Gastrocnemius medialis (tissue), 4 donors: ENCODE data around the gene COL3A1.

ENCODE experiments used
- POLR2A ChIP-seq, 2 donors: fragments of 450-650 bp; IDR thresholded peaks; one replicate each; pipeline ENCODE4 v1.6.1; 2017; ENCODE audit warnings: antibody characterized with exemption in 2 of 2, mild to moderate bottlenecking in 2 of 2, moderate library complexity in 2 of 2
- TF ChIP-seq, protein P1 (sequence below), 5 experiments: fragments of 450-650 bp in 3 of 5; fragments of 200-600 bp in 2 of 5; sonication (generic) in 2 of 5; IDR thresholded peaks in 4 of 5; conservative IDR thresholded peaks in 1 of 5; 1 replicate in 4 of 5; 2 replicates in 1 of 5; pipeline ENCODE4 v1.5.1; 2016 to 2019; ENCODE audit warnings: antibody characterized with exemption in 5 of 5, mild to moderate bottlenecking in 3 of 5, moderate library complexity in 3 of 5

DNA sequence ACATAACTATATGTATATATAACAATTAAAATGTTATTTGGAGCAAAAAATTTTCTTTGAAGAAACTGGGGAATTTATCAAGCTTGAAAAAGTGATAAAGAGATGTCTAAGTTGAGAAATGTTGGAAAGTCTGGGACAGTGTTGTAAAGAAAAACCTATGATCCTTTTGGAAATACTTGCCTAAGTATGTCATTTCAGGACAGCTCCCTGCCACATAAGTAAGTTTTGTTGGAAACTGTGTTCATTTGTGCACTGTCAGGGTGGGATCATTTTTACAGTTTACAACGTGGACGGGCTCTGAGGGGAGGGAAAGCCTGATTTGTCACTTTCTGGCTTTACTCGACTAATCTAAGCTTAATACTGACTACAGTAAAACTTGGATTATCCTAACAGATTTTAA is 10.4 kb upstream of the COL3A1 start:
- TF ChIP-seq, protein P1, sequence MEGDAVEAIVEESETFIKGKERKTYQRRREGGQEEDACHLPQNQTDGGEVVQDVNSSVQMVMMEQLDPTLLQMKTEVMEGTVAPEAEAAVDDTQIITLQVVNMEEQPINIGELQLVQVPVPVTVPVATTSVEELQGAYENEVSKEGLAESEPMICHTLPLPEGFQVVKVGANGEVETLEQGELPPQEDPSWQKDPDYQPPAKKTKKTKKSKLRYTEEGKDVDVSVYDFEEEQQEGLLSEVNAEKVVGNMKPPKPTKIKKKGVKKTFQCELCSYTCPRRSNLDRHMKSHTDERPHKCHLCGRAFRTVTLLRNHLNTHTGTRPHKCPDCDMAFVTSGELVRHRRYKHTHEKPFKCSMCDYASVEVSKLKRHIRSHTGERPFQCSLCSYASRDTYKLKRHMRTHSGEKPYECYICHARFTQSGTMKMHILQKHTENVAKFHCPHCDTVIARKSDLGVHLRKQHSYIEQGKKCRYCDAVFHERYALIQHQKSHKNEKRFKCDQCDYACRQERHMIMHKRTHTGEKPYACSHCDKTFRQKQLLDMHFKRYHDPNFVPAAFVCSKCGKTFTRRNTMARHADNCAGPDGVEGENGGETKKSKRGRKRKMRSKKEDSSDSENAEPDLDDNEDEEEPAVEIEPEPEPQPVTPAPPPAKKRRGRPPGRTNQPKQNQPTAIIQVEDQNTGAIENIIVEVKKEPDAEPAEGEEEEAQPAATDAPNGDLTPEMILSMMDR (IDR thresholded peaks at IDR 0.05 in 4 of 5, conservative IDR thresholded peaks at IDR 0.05 in 1 of 5), result no peak
- no peak for TF ChIP-seq POLR2A (IDR thresholded peaks at IDR 0.05)
